K562 (cell line): ENCODE data around the gene GALNT18.

Experiments
- MAX ChIP-seq: sonication (generic); formaldehyde crosslinking; IDR thresholded peaks from 2 replicates; pipeline ENCODE4 v1.9.0; 2022; ENCODE audit warnings: mild to moderate bottlenecking, missing genetic modification reagents
- NCOA1 ChIP-seq: fragments of 450-650 bp; IDR thresholded peaks from 2 replicates; pipeline ENCODE4 v1.6.1; 2016; ENCODE audit warnings: low read depth
- NR2C2 ChIP-seq, 2 experiments: fragments of 200-800 bp in 1 of 2; sonication (Bioruptor generic) in 1 of 2; sonication (generic) in 1 of 2; formaldehyde crosslinking in 1 of 2; IDR thresholded peaks; 2 replicates each; pipeline versions ENCODE4 v1.6.1 to v1.8.0; 2016 to 2022; ENCODE audit warnings: mild to moderate bottlenecking in 1 of 2, missing compliant biosample characterization in 1 of 2, missing genetic modification characterization in 1 of 2, missing genetic modification reagents in 1 of 2

DNA sequence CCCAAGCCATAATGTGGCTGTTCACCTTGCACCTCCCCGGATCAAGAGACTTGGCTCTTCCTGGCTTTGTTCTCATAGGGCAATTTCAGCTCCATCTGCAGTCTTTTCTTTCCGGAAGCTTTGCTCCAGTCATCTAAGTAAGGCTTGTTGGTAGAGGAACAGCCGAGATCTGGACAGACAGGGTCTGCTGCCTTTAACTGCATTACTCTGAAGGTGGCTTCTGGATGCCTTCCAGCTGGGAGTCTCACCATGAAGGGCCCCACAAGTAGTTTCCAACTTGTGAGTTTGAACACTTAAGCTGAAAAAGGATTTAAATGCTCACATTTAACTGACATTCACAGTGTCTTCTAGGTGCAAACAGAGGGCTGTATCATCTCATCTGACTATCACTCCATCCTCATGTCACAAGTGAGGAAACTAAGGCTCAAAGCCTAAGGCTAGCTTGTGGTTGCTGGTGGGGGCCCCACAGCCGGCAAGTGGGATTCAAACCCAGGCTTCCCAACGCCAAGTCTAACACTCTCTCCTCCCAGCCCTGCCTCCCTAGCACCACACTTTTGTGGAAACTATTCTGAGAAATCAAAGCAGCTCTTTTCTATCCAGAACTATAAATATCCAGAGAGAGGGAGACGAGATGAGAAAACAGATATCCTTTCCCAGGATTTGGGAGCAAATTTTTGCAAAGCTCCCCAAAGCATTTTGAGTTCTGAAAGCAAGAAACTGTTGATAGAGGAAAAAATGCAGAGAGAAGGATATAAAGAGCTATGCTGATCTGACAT lies 58.4 kb downstream of the GALNT18 start:
- no peak for TF ChIP-seq MAX (CRISPR knock-in tag)
- no peak for TF ChIP-seq NCOA1
- TF ChIP-seq NR2C2 (CRISPR knock-in tag; IDR thresholded peaks at IDR 0.05), result no peak
- TF ChIP-seq NR2C2 (tag; IDR thresholded peaks at IDR 0.05), result no peak
